WI38 (cell line): ENCODE data around the gene SPEF1.

ENCODE experiments used
- H3K4me3 ChIP-seq: 2 replicates; pipeline ENCODE4 v1.5.1; 2011; ENCODE audit warnings: low read depth, mild to moderate bottlenecking, control low read depth, low read length
- CTCF ChIP-seq: IDR thresholded peaks from 2 replicates; pipeline ENCODE4 v1.5.1; 2012; ENCODE audit warnings: low read depth, mild to moderate bottlenecking, control low read depth, low read length

Gene SPEF1

GRCh38 chr20:3820901-3821727 is 39.9 kb upstream of the SPEF1 start:
- H3K4me3 ChIP-seq: peak overlapping the region; percentile 78
- TF ChIP-seq CTCF: no peak

- peak; percentile 91 for TF ChIP-seq CTCF
- H3K4me3 ChIP-seq: peak within 1 kb of the TSS; percentile 78
Measured at GRCh38 chr20:3820048-3820900, 39.0 kb upstream of the SPEF1 start, which contains the start of gene AP5S1. TSS of gene AP5S1 (plus strand) at chr20:3820547. CDS start at chr20:3822118, 1,571 bp downstream.

GRCh38 chr20:3819411-3820047 is 38.3 kb upstream of the SPEF1 start:
- peak overlapping the region; percentile 78 for H3K4me3 ChIP-seq

GRCh38 chr20:3818155-3819151 is 37.2 kb upstream of the SPEF1 start:
- no peak overlapping the region for H3K4me3 ChIP-seq
- TF ChIP-seq CTCF: peak; percentile 68

More at GRCh38 chr20:3819411-3820047, 38.3 kb upstream of the SPEF1 start:
- no peak for TF ChIP-seq CTCF

GRCh38 chr20:3815703-3816315 is 34.6 kb upstream of the SPEF1 start:
- H3K4me3 ChIP-seq: no peak overlapping the region
- no peak for TF ChIP-seq CTCF

GRCh38 chr20:3814928-3815495 is 33.8 kb upstream of the SPEF1 start:
- H3K4me3 ChIP-seq: no peak overlapping the region
- no peak for TF ChIP-seq CTCF
